Endothelial cell of umbilical vein (primary cell): ENCODE results near the gene MS4A10. TPM values are rescaled to one million over a fixed set of nuclear protein-coding genes. Genes with fewer than 3 reads are reported as not detected.

Source experiments
- BruUV-seq: library from RNA; stranded (reverse); fragments of 400-500 nt; replicated peaks from 2 replicates; lab custom pipeline; 2021; lab: Mats Ljungman, UMichigan
- CTCF ChIA-PET: fragments of 300-600, 350-600 bp; sonication (Branson Sonifier 250); formaldehyde crosslinking; loops from one replicate; lab custom pipeline; 2021; ENCODE audit warnings: antibody characterized with exemption, inconsistent platforms; lab: Charles Lee
- POLR2A ChIA-PET: fragments of 300-600, 350-600 bp; sonication (Branson Sonifier 250); formaldehyde crosslinking; loops from one replicate; lab custom pipeline; 2021; ENCODE audit warnings: antibody characterized with exemption, inconsistent platforms; lab: Charles Lee
- DNase-seq: peaks from one replicate; pipeline ENCODE4 v3.0.0-alpha.2; 2011; ENCODE audit warnings: low read depth, low spot score
- FAIRE-seq: peaks from 2 replicates; lab custom pipeline; 2011; peaks lifted over from hg19 to GRCh38; lab: Jason Lieb, UNC
- H2AFZ ChIP-seq: 2 replicates; pipeline ENCODE4 v1.6.0; 2012; ENCODE audit warnings: low read depth, low read length, control low read depth, inconsistent platforms
- H3K27ac ChIP-seq: 2 replicates; pipeline ENCODE4 v1.5.1; 2011; ENCODE audit warnings: low read depth, mild to moderate bottlenecking, control low read depth, low read length, moderate library complexity; ENCODE audit not compliant: insufficient read depth
- H3K27me3 ChIP-seq, 2 experiments: 2 replicates each; pipeline versions ENCODE4 v1.6.0 to v1.6.1; 2011; ENCODE audit warnings: low read length in 2 of 2, mixed read lengths in 1 of 2; ENCODE audit not compliant: control insufficient read depth in 2 of 2, insufficient read depth in 2 of 2
- H3K36me3 ChIP-seq, 2 experiments: 2 replicates in 1 of 2; 3 replicates in 1 of 2; pipeline ENCODE4 v1.5.1; 2011; ENCODE audit warnings: low read length in 2 of 2, mild to moderate bottlenecking in 1 of 2, moderate library complexity in 1 of 2; ENCODE audit not compliant: control insufficient read depth in 2 of 2, insufficient read depth in 2 of 2; ENCODE audit errors: extremely low read depth in 1 of 2
- H3K4me1 ChIP-seq: 3 replicates; pipeline ENCODE4 v1.5.1; 2011; ENCODE audit warnings: mild to moderate bottlenecking, low read length; ENCODE audit not compliant: control insufficient read depth, insufficient read depth; ENCODE audit errors: extremely low read depth
- H3K4me2 ChIP-seq: 2 replicates; pipeline ENCODE4 v1.6.1; 2011; ENCODE audit warnings: low read length, control low read depth, mixed read lengths; ENCODE audit not compliant: insufficient read depth
- H3K4me3 ChIP-seq, 3 experiments: fragments of 200-600 bp in 1 of 3; sonication (generic), shearing (Covaris generic) in 1 of 3; replicated peaks in 1 of 3; 2 replicates each; pipeline ENCODE4 v1.5.1; 2011 to 2016; ENCODE audit warnings: control low read depth in 3 of 3, low read length in 3 of 3, mild to moderate bottlenecking in 2 of 3, inconsistent platforms in 1 of 3, low read depth in 1 of 3, moderate library complexity in 1 of 3; ENCODE audit not compliant: insufficient read depth in 1 of 3
- H3K79me2 ChIP-seq: 2 replicates; pipeline ENCODE4 v1.6.0; 2012; ENCODE audit warnings: low read length, inconsistent platforms; ENCODE audit not compliant: control insufficient read depth, insufficient read depth
- H3K9ac ChIP-seq: replicated peaks from 2 replicates; pipeline ENCODE3; 2011; ENCODE audit warnings: low read length, control low read depth; ENCODE audit not compliant: insufficient read depth; ENCODE audit errors: extremely low read depth
- H3K9me1 ChIP-seq: replicated peaks from 3 replicates; pipeline ENCODE4 v1.6.0; 2011; ENCODE audit warnings: mild to moderate bottlenecking, low read length; ENCODE audit not compliant: control insufficient read depth, insufficient read depth; ENCODE audit errors: extremely low read depth
- H3K9me3 ChIP-seq: replicated peaks from 2 replicates; pipeline ENCODE4 v1.5.1; 2012; ENCODE audit warnings: low read length, inconsistent platforms; ENCODE audit not compliant: control insufficient read depth, insufficient read depth
- H4K20me1 ChIP-seq: replicated peaks from 2 replicates; pipeline ENCODE3; 2011; ENCODE audit warnings: mild to moderate bottlenecking, low read length; ENCODE audit not compliant: control insufficient read depth, insufficient read depth; ENCODE audit errors: extremely low read depth
- CTCF ChIP-seq, 2 donors: IDR thresholded peaks; 1 replicate in 1 of 2; 2 replicates in 1 of 2; pipeline ENCODE4 v1.5.1; 2011; ENCODE audit warnings: low read length in 2 of 2, mild to moderate bottlenecking in 2 of 2, moderate library complexity in 2 of 2, control low read depth in 1 of 2, inconsistent platforms in 1 of 2, low read depth in 1 of 2; ENCODE audit not compliant: insufficient read depth in 1 of 2; ENCODE audit errors: extremely low read depth in 1 of 2
- EZH2 ChIP-seq: IDR thresholded peaks from 2 replicates; pipeline ENCODE4 v1.6.1; 2012; ENCODE audit warnings: borderline replicate concordance, low read depth, mild to moderate bottlenecking, moderate library complexity, low read length, inconsistent platforms; ENCODE audit not compliant: severe bottlenecking
- FOS ChIP-seq: IDR thresholded peaks from 2 replicates; pipeline ENCODE4 v1.6.1; 2011; ENCODE audit warnings: mild to moderate bottlenecking, low read length, moderate library complexity, borderline replicate concordance; ENCODE audit not compliant: insufficient read depth
- GATA2 ChIP-seq: IDR thresholded peaks from 2 replicates; pipeline ENCODE4 v1.7.0; 2011; ENCODE audit warnings: low read depth, mild to moderate bottlenecking, moderate library complexity, mixed read lengths, low read length; ENCODE audit not compliant: insufficient read length, insufficient read depth
- JUN ChIP-seq: IDR thresholded peaks from 2 replicates; pipeline ENCODE4 v1.6.1; 2011; ENCODE audit warnings: borderline replicate concordance, low read depth; ENCODE audit not compliant: insufficient read length, insufficient read depth
- MAX ChIP-seq: IDR thresholded peaks from 2 replicates; pipeline ENCODE4 v1.6.1; 2011; ENCODE audit not compliant: insufficient read depth, insufficient read length
- MYC ChIP-seq: IDR thresholded peaks from one replicate; pipeline ENCODE4 v1.6.1; 2011; ENCODE audit warnings: mild to moderate bottlenecking, low read depth, low read length
- POLR2A ChIP-seq: IDR thresholded peaks from 2 replicates; pipeline ENCODE4 v1.6.1; 2012; ENCODE audit warnings: low read depth, mild to moderate bottlenecking, control low read depth, low read length
- POLR2AphosphoS5 ChIP-seq: IDR thresholded peaks from 2 replicates; pipeline ENCODE4 v1.6.1; 2012; ENCODE audit warnings: low read depth, mild to moderate bottlenecking, control low read depth, low read length, moderate library complexity; ENCODE audit not compliant: insufficient read depth
- dilution Hi-C: fragments of 300-500 bp; cut with MboI; formaldehyde crosslinking; loops from one replicate; pipeline ENCODE4 v1.15.0; 2019; ENCODE audit warnings: low sequenced_read_pairs; ENCODE audit not compliant: extremely low pct_ligation_motif_present
- intact Hi-C: fragments of 100-400 bp; cut with micrococcal nuclease; formaldehyde crosslinking; loops from one replicate; pipeline ENCODE4 v1.10.0; 2022
- polyA plus RNA-seq, 4 experiments: library from polyadenylated mRNA; depleted of rRNA in 3 of 4; stranded (reverse) in 3 of 4; unstranded in 1 of 4; fragments of >200 nt; gene quantifications; 2 replicates each; pipeline versions ENCODE4 v1.2.1 to v1.2.3, GENCODE V29; 2011 to 2012; ENCODE audit warnings: missing spikeins in 1 of 4
- total RNA-seq: library from RNA; stranded (reverse); gene quantifications from 2 replicates; pipeline ENCODE4 v1.2.3, GENCODE V29; 2021

Gene MS4A10
- total and polyA plus RNA-seq, 2 donors (not counting 3 experiments of a cell fraction or from before 2014, with no cell fraction given): not detected

- H4K20me1 ChIP-seq: no peaks in the 10 kb centered on the region
- peaks cover 0 to 24% of the 10 kb centered on the region in 2 experiments for H3K36me3 ChIP-seq
- H3K9me1 ChIP-seq: no peaks in the 10 kb centered on the region
- no TSS peak for BruUV-seq
- H3K9ac ChIP-seq: no peak overlapping the region
- H3K27me3 ChIP-seq: no peaks in the 10 kb centered on the region
- no peak overlapping the region for H2AFZ ChIP-seq
- DNase-seq: no peak
- H3K27ac ChIP-seq: no peak overlapping the region
- intact Hi-C loops: no loop called here
- CTCF ChIA-PET: no interaction called here
- H3K9me3 ChIP-seq: no peaks in the 10 kb centered on the region
- dilution Hi-C loops: no loop called here
- peaks cover 42% of the 10 kb centered on the region for H3K79me2 ChIP-seq
- POLR2A ChIA-PET: no interaction called here
- FAIRE-seq: no peak
- H3K4me1 ChIP-seq: peaks cover 23% of the 10 kb centered on the region
- no peak overlapping the region for H3K4me3 ChIP-seq
- H3K4me2 ChIP-seq: no peak overlapping the region
- no peak for TF ChIP-seq EZH2
- TF ChIP-seq JUN: no peak
- TF ChIP-seq GATA2: no peak
- no peak for TF ChIP-seq POLR2AphosphoS5
- no peak for TF ChIP-seq POLR2A
- TF ChIP-seq MYC: no peak
- no peak for TF ChIP-seq FOS
- TF ChIP-seq MAX: no peak
- TF ChIP-seq CTCF (IDR thresholded peaks at IDR 0.05; ENCODE audit: extremely low read depth in 1 of 2, insufficient read depth in 1 of 2, low read depth in 1 of 2, low read length in 2 of 2): no peak
Measured at GRCh38 chr11:60847896-60848295, 62.8 kb downstream of the MS4A10 start.
